ENCODE measurements around the gene NCOA1. TPM values are rescaled to one million over a fixed set of nuclear protein-coding genes. Genes with fewer than 3 reads are reported as not detected.

NCOA1 gene
- total RNA-seq, 4 donors from 2014 or later, result 33.9 to 91.2 (median 60.1) TPM

- intact Hi-C loops (cut with DNase I; ENCODE audit: low total_unique reads) (no loop called here), in situ Hi-C loops (cut with MboI; ENCODE audit: low sequenced_read_pairs in 4 of 4) (no loop called here)
- Histone ChIP-seq H3K4me1 (peaks cover 13 to 22% of the 10 kb centered on the region in 2 donors), H3K27ac (no peak overlapping the region), H3K4me3 (no peak overlapping the region), H3K27me3 (no peaks in the 10 kb centered on the region), H3K36me3 (no peaks in the 10 kb centered on the region), H3K9me3 (no peaks in the 10 kb centered on the region)
- DNase-seq, result no peak
- TF ChIP-seq, protein P1, sequence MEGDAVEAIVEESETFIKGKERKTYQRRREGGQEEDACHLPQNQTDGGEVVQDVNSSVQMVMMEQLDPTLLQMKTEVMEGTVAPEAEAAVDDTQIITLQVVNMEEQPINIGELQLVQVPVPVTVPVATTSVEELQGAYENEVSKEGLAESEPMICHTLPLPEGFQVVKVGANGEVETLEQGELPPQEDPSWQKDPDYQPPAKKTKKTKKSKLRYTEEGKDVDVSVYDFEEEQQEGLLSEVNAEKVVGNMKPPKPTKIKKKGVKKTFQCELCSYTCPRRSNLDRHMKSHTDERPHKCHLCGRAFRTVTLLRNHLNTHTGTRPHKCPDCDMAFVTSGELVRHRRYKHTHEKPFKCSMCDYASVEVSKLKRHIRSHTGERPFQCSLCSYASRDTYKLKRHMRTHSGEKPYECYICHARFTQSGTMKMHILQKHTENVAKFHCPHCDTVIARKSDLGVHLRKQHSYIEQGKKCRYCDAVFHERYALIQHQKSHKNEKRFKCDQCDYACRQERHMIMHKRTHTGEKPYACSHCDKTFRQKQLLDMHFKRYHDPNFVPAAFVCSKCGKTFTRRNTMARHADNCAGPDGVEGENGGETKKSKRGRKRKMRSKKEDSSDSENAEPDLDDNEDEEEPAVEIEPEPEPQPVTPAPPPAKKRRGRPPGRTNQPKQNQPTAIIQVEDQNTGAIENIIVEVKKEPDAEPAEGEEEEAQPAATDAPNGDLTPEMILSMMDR (IDR thresholded peaks at IDR 0.05 in 4 of 5, conservative IDR thresholded peaks at IDR 0.05 in 1 of 5), result no peak
- no peak for TF ChIP-seq POLR2A (IDR thresholded peaks at IDR 0.05)
- no peak for ATAC-seq
Measured at GRCh38 chr2:24538720-24539119, 47.7 kb downstream of the NCOA1 start.

GRCh38 chr2:24539258-24539657 lies 48.2 kb downstream of the NCOA1 start:
- H3K9me3 ChIP-seq, result no peaks in the 10 kb centered on the region
- H3K36me3 ChIP-seq, result no peaks in the 10 kb centered on the region
- no peak for TF ChIP-seq POLR2A (IDR thresholded peaks at IDR 0.05)
- TF ChIP-seq, protein P1 (IDR thresholded peaks at IDR 0.05 in 4 of 5, conservative IDR thresholded peaks at IDR 0.05 in 1 of 5), result no peak
- peaks cover 13 to 22% of the 10 kb centered on the region in 2 donors for H3K4me1 ChIP-seq
- no peak overlapping the region for H3K27ac ChIP-seq
- no peaks in the 10 kb centered on the region for H3K27me3 ChIP-seq
- in situ Hi-C loops (cut with MboI; ENCODE audit: low sequenced_read_pairs in 4 of 4), result no loop called here
- intact Hi-C loops (cut with DNase I; ENCODE audit: low total_unique reads), result no loop called here
- ATAC-seq (no peak), DNase-seq (no peak)
- H3K4me3 ChIP-seq, result no peak overlapping the region

- Histone ChIP-seq H3K36me3 (no peaks in the 10 kb centered on the region), H3K27me3 (no peaks in the 10 kb centered on the region), H3K4me3 (no peak overlapping the region), H3K27ac (no peak overlapping the region), H3K4me1 (peaks cover 13 to 22% of the 10 kb centered on the region in 2 donors), H3K9me3 (no peaks in the 10 kb centered on the region)
- TF ChIP-seq, protein P1 (IDR thresholded peaks at IDR 0.05 in 4 of 5, conservative IDR thresholded peaks at IDR 0.05 in 1 of 5), result no peak
- no peak for TF ChIP-seq POLR2A (IDR thresholded peaks at IDR 0.05)
- intact Hi-C loops (cut with DNase I; ENCODE audit: low total_unique reads), result no loop called here
- ATAC-seq (no peak), DNase-seq (no peak)
- in situ Hi-C loops (cut with MboI; ENCODE audit: low sequenced_read_pairs in 4 of 4), result no loop called here
Measured at GRCh38 chr2:24540011-24540477, 49.0 kb downstream of the NCOA1 start.

- TF ChIP-seq, protein P1 (IDR thresholded peaks at IDR 0.05 in 4 of 5, conservative IDR thresholded peaks at IDR 0.05 in 1 of 5), result no peak
- TF ChIP-seq POLR2A (IDR thresholded peaks at IDR 0.05), result no peak
- in situ Hi-C loops (cut with MboI; ENCODE audit: low sequenced_read_pairs in 4 of 4), result no loop called here
- no peak overlapping the region for H3K4me3 ChIP-seq
- H3K4me1 ChIP-seq, result peaks cover 13 to 22% of the 10 kb centered on the region in 2 donors
- intact Hi-C loops (cut with DNase I; ENCODE audit: low total_unique reads), result no loop called here
- no peaks in the 10 kb centered on the region for H3K36me3 ChIP-seq
- no peak for ATAC-seq
- DNase-seq, result no peak
- H3K27ac ChIP-seq, result no peak overlapping the region
- H3K27me3 ChIP-seq, result no peaks in the 10 kb centered on the region
- no peaks in the 10 kb centered on the region for H3K9me3 ChIP-seq
Measured at GRCh38 chr2:24541621-24542020, 50.6 kb downstream of the NCOA1 start.

DNA sequence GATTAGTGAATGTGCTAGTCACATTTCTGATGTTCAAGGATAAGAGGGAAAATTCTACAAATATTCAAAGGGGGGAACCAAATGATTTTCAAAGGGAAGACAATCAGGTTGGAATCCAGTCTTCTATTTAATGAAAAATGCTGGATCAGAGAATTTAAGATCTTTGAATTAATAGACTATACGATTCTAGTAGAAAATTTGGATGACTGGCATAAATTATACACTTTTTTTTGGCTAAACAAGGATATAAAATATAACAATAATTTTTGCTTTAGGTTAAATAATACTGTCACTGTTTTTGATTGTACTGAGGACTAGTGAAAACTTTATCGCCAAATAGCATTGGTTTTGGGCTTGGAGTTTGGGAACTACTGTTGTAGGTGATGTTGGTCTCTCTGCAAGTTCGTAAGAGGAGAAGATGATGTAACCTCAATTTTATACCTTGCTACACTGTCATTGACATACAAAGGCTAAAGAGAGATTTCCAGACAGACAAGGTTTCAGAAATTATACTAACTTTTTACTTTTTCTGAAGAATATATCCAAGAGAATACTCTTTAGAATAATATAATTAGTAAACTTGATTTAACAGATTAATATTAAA lies 51.3 kb downstream of the NCOA1 start:
- no peak overlapping the region for H3K4me3 ChIP-seq
- TF ChIP-seq POLR2A (IDR thresholded peaks at IDR 0.05), result no peak
- TF ChIP-seq, protein P1 (IDR thresholded peaks at IDR 0.05 in 4 of 5, conservative IDR thresholded peaks at IDR 0.05 in 1 of 5), result no peak
- H3K36me3 ChIP-seq, result no peaks in the 10 kb centered on the region
- peaks cover 11 to 18% of the 10 kb centered on the region in 2 donors for H3K4me1 ChIP-seq
- H3K9me3 ChIP-seq, result no peaks in the 10 kb centered on the region
- no peak overlapping the region for H3K27ac ChIP-seq
- intact Hi-C loops (cut with DNase I; ENCODE audit: low total_unique reads), result no loop called here
- ATAC-seq (no peak), DNase-seq (no peak)
- in situ Hi-C loops (cut with MboI; ENCODE audit: low sequenced_read_pairs in 4 of 4), result no loop called here
- no peaks in the 10 kb centered on the region for H3K27me3 ChIP-seq
